Neural cell (in vitro differentiated cells): ENCODE measurements around the gene PTPRN2. TPM values are rescaled to one million over a fixed set of nuclear protein-coding genes. Genes with fewer than 3 reads are reported as not detected.

Experiments used
- H2AFZ ChIP-seq: fragments of 200-600, 300-800 bp; sonication (generic), shearing (Covaris generic); 2 replicates; pipeline ENCODE4 v1.6.0; 2014; ENCODE audit warnings: low read depth, mild to moderate bottlenecking, antibody characterized with exemption, low read length, moderate library complexity
- H3F3A ChIP-seq: fragments of 200-600 bp; shearing (Covaris generic); 2 replicates; pipeline ENCODE4 v1.6.1; 2016; ENCODE audit warnings: mild to moderate bottlenecking, moderate library complexity, mixed read lengths, antibody characterized with exemption, low read length; ENCODE audit not compliant: insufficient read depth, poor library complexity, severe bottlenecking
- H3K27ac ChIP-seq: fragments of 200-600, 300-800 bp; sonication (generic), shearing (Covaris generic); 2 replicates; pipeline ENCODE4 v1.5.1; 2014; ENCODE audit warnings: mild to moderate bottlenecking, low read length, moderate library complexity
- H3K27me3 ChIP-seq: fragments of 300-800, 200-600 bp; sonication (generic), shearing (Covaris generic); 2 replicates; pipeline ENCODE4 v1.6.0; 2014; ENCODE audit warnings: mild to moderate bottlenecking, low read depth, low read length, moderate library complexity; ENCODE audit not compliant: insufficient read depth
- H3K36me3 ChIP-seq: fragments of 300-800, 200-600 bp; sonication (generic), shearing (Covaris generic); 2 replicates; pipeline ENCODE4 v1.5.1; 2014; ENCODE audit warnings: mild to moderate bottlenecking, antibody characterized with exemption, low read length, moderate library complexity; ENCODE audit not compliant: insufficient read depth
- H3K4me2 ChIP-seq: fragments of 300-800, 200-600 bp; sonication (generic), shearing (Covaris generic); 2 replicates; pipeline ENCODE4 v1.6.0; 2014; ENCODE audit warnings: mild to moderate bottlenecking, low read length
- H3K4me3 ChIP-seq: fragments of 300-800, 200-600 bp; sonication (generic), shearing (Covaris generic); 2 replicates; pipeline ENCODE4 v1.5.1; 2014; ENCODE audit warnings: mild to moderate bottlenecking, low read length, moderate library complexity
- H3K79me2 ChIP-seq: fragments of 200-600 bp; shearing (Covaris generic); replicated peaks from 2 replicates; pipeline ENCODE4 v1.6.0; 2014; ENCODE audit warnings: mild to moderate bottlenecking, low read length, moderate library complexity; ENCODE audit not compliant: insufficient read depth
- H3K9ac ChIP-seq: fragments of 300-800, 200-600 bp; sonication (generic), shearing (Covaris generic); 2 replicates; pipeline ENCODE4 v1.6.1; 2016; ENCODE audit warnings: mild to moderate bottlenecking, low read length, mixed read lengths
- H3K9me2 ChIP-seq: fragments of 200-600 bp; shearing (Covaris generic); 2 replicates; pipeline ENCODE4 v1.6.1; 2016; ENCODE audit warnings: mild to moderate bottlenecking, low read length, mixed read lengths; ENCODE audit not compliant: insufficient read depth
- H3K9me3 ChIP-seq: fragments of 200-600, 300-800 bp; sonication (generic), shearing (Covaris generic); 2 replicates; pipeline ENCODE4 v1.6.1; 2016; ENCODE audit warnings: mild to moderate bottlenecking, mixed run types, low read length, moderate library complexity, mixed read lengths
- H4K20me1 ChIP-seq: fragments of 200-600 bp; shearing (Covaris generic); 2 replicates; pipeline ENCODE4 v1.6.1; 2016; ENCODE audit warnings: mild to moderate bottlenecking, mixed run types; ENCODE audit not compliant: insufficient read depth
- EP300 ChIP-seq: fragments of 450-650 bp; conservative IDR thresholded peaks from 2 replicates; pipeline ENCODE4 v1.6.1; 2014; ENCODE audit warnings: antibody characterized with exemption, mild to moderate bottlenecking, moderate library complexity; ENCODE audit not compliant: poor library complexity, severe bottlenecking
- EZH2 ChIP-seq: fragments of 200-600, 300-800 bp; shearing (Covaris generic), sonication (generic); IDR thresholded peaks from 2 replicates; pipeline ENCODE4 v1.6.1; 2014; ENCODE audit warnings: antibody characterized with exemption, low read length, borderline replicate concordance, mild to moderate bottlenecking; ENCODE audit not compliant: insufficient read depth, poor library complexity, severe bottlenecking
- MXI1 ChIP-seq: fragments of 450-650 bp; conservative IDR thresholded peaks from 2 replicates; pipeline ENCODE4 v1.6.1; 2014; ENCODE audit warnings: antibody characterized with exemption, mild to moderate bottlenecking; ENCODE audit not compliant: poor library complexity, severe bottlenecking
- POLR2AphosphoS5 ChIP-seq: IDR thresholded peaks from 2 replicates; pipeline ENCODE4 v1.6.1; 2012
- RAD21 ChIP-seq: fragments of 450-650 bp; conservative IDR thresholded peaks from 2 replicates; pipeline ENCODE4 v1.6.1; 2014; ENCODE audit warnings: antibody characterized with exemption, mild to moderate bottlenecking, moderate library complexity
- SMC3 ChIP-seq: fragments of 450-650 bp; conservative IDR thresholded peaks from 2 replicates; pipeline ENCODE4 v1.6.1; 2014; ENCODE audit warnings: antibody characterized with exemption, mild to moderate bottlenecking, moderate library complexity; ENCODE audit not compliant: poor library complexity
- TAF1 ChIP-seq: IDR thresholded peaks from 2 replicates; pipeline ENCODE4 v1.6.1; 2012; ENCODE audit warnings: low read depth
- polyA plus RNA-seq: library from polyadenylated mRNA; depleted of rRNA; stranded (reverse); fragments of >200 nt; gene quantifications from 2 replicates; pipeline ENCODE4 v1.2.3, GENCODE V29; 2014
- TF ChIP-seq, protein P1 (sequence below): fragments of 450-650 bp; IDR thresholded peaks from 2 replicates; pipeline ENCODE4 v1.5.1; 2014; ENCODE audit warnings: antibody characterized with exemption, mild to moderate bottlenecking, moderate library complexity; ENCODE audit not compliant: poor library complexity, severe bottlenecking
- TF ChIP-seq, protein P2 (sequence below): IDR thresholded peaks from 2 replicates; pipeline ENCODE4 v1.6.1; 2012; ENCODE audit warnings: borderline replicate concordance

PTPRN2 gene
- polyA plus RNA-seq, 1 donor from 2014 or later = 31.0 TPM

DNA sequence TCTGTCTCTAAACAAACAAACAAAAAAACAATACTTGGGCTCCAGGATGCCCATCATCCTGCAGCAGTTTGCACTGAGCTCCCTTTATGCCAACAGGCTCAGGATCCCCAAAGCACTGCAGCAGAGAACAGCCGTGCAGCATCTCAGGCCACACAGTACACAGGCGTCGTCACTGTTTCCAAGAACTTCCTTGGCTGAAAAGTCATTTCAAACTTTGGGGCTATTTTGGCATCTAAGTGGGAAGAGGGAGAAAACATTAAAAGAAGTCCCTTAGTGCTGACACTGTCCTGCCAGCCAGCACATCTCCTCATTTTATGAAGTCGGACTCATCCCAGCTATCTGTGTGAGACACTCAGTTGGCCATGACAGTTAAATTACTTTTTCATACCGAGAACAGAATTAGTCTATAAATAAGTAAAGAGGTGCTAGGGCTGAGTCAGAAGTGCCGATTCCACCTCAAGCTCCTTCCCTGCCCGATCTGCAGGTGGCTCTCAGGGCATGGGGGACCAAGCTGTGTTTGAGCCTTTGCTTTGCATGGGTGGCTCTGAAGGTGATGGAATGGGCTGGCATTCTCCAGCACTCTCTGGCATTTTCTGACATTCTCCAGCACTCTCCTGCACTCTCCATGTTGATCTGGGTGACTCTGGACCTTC lies 68.5 kb downstream of the PTPRN2 start:
- H3K9ac ChIP-seq = no peak overlapping the region
- H3K36me3 ChIP-seq = peaks cover 4% of the 10 kb centered on the region
- H3K4me2 ChIP-seq = no peak overlapping the region
- H3K4me3 ChIP-seq = no peak overlapping the region
- no peaks in the 10 kb centered on the region for H3K9me3 ChIP-seq
- no peaks in the 10 kb centered on the region for H3K79me2 ChIP-seq
- no peak overlapping the region for H2AFZ ChIP-seq
- TF ChIP-seq RAD21 (no peak), SMC3 (no peak), EP300 (no peak), EZH2 (no peak), TAF1 (no peak), MXI1 (no peak), POLR2AphosphoS5 (no peak)
- TF ChIP-seq, protein P1, sequence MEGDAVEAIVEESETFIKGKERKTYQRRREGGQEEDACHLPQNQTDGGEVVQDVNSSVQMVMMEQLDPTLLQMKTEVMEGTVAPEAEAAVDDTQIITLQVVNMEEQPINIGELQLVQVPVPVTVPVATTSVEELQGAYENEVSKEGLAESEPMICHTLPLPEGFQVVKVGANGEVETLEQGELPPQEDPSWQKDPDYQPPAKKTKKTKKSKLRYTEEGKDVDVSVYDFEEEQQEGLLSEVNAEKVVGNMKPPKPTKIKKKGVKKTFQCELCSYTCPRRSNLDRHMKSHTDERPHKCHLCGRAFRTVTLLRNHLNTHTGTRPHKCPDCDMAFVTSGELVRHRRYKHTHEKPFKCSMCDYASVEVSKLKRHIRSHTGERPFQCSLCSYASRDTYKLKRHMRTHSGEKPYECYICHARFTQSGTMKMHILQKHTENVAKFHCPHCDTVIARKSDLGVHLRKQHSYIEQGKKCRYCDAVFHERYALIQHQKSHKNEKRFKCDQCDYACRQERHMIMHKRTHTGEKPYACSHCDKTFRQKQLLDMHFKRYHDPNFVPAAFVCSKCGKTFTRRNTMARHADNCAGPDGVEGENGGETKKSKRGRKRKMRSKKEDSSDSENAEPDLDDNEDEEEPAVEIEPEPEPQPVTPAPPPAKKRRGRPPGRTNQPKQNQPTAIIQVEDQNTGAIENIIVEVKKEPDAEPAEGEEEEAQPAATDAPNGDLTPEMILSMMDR = no peak
- TF ChIP-seq, protein P2, sequence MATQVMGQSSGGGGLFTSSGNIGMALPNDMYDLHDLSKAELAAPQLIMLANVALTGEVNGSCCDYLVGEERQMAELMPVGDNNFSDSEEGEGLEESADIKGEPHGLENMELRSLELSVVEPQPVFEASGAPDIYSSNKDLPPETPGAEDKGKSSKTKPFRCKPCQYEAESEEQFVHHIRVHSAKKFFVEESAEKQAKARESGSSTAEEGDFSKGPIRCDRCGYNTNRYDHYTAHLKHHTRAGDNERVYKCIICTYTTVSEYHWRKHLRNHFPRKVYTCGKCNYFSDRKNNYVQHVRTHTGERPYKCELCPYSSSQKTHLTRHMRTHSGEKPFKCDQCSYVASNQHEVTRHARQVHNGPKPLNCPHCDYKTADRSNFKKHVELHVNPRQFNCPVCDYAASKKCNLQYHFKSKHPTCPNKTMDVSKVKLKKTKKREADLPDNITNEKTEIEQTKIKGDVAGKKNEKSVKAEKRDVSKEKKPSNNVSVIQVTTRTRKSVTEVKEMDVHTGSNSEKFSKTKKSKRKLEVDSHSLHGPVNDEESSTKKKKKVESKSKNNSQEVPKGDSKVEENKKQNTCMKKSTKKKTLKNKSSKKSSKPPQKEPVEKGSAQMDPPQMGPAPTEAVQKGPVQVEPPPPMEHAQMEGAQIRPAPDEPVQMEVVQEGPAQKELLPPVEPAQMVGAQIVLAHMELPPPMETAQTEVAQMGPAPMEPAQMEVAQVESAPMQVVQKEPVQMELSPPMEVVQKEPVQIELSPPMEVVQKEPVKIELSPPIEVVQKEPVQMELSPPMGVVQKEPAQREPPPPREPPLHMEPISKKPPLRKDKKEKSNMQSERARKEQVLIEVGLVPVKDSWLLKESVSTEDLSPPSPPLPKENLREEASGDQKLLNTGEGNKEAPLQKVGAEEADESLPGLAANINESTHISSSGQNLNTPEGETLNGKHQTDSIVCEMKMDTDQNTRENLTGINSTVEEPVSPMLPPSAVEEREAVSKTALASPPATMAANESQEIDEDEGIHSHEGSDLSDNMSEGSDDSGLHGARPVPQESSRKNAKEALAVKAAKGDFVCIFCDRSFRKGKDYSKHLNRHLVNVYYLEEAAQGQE = no peak
- H3K27ac ChIP-seq = no peak overlapping the region
- no peaks in the 10 kb centered on the region for H4K20me1 ChIP-seq
- no peaks in the 10 kb centered on the region for H3K9me2 ChIP-seq
- H3K27me3 ChIP-seq = no peaks in the 10 kb centered on the region
- H3F3A ChIP-seq = no peaks in the 10 kb centered on the region

DNA sequence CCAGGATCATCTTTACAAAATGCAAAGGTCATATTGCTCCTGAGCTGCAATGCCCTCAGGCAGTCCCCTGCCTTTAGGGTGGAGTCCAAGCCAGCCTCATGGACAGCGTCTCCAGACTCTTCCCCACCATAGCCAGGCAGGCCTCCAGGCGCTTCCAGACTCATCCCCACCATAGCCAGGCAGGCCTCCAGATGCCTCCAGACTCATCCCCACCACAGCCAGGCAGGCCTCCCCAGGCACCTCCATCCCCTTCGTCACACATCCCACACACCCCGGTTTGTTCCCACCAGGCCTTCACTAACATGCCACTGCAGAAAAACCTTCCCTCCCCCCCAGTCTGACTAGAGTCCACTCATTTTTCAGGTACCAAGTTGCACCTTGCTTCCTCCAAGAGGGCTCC lies 70.1 kb downstream of the PTPRN2 start:
- H3K9ac ChIP-seq = no peak overlapping the region
- no peak overlapping the region for H3K4me2 ChIP-seq
- no peak overlapping the region for H2AFZ ChIP-seq
- H3K4me3 ChIP-seq = no peak overlapping the region
- TF ChIP-seq EP300 (no peak), TAF1 (no peak), RAD21 (no peak), SMC3 (no peak), MXI1 (no peak), EZH2 (no peak), POLR2AphosphoS5 (no peak)
- TF ChIP-seq, protein P1 = no peak
- TF ChIP-seq, protein P2 = no peak
- H3K79me2 ChIP-seq = no peaks in the 10 kb centered on the region
- H4K20me1 ChIP-seq = no peaks in the 10 kb centered on the region
- no peaks in the 10 kb centered on the region for H3K27me3 ChIP-seq
- H3K27ac ChIP-seq = no peak overlapping the region
- no peaks in the 10 kb centered on the region for H3F3A ChIP-seq
- H3K9me3 ChIP-seq = no peaks in the 10 kb centered on the region
- H3K36me3 ChIP-seq = peaks cover 4% of the 10 kb centered on the region
- no peaks in the 10 kb centered on the region for H3K9me2 ChIP-seq
